BJ (cell line): ENCODE results near the gene TBCEL. TPM values are rescaled to one million over a fixed set of nuclear protein-coding genes. Genes with fewer than 3 reads are reported as not detected.

Experiments
- CTCF ChIA-PET: fragments of 350-600 bp; formaldehyde crosslinking; extraction: SDS; loops from one replicate; lab custom pipeline; 2021; ENCODE audit warnings: antibody characterized with exemption, inconsistent platforms; lab: Yijun Ruan, JAX
- POLR2A ChIA-PET: fragments of 300-600 bp; sonication (Branson Sonifier 250); formaldehyde crosslinking; extraction: SDS; loops from one replicate; lab custom pipeline; 2021; ENCODE audit warnings: antibody characterized with exemption; lab: Charles Lee
- DNase-seq: peaks from one replicate; pipeline ENCODE4 v3.0.0-alpha.2; 2011; ENCODE audit warnings: low read depth
- H3K27me3 ChIP-seq: 2 replicates; pipeline ENCODE4 v1.6.0; 2011; ENCODE audit warnings: low read length; ENCODE audit not compliant: control insufficient read depth, insufficient read depth
- H3K36me3 ChIP-seq: 2 replicates; pipeline ENCODE4 v1.5.1; 2011; ENCODE audit warnings: low read length; ENCODE audit not compliant: control insufficient read depth, insufficient read depth
- H3K4me3 ChIP-seq: 2 replicates; pipeline ENCODE4 v1.5.1; 2011; ENCODE audit warnings: low read depth, mild to moderate bottlenecking, control low read depth, low read length
- polyA minus RNA-seq: library from RNA; depleted of rRNA, polyadenylated mRNA; stranded (reverse); fragments of >200 nt; gene quantifications from 2 replicates; pipeline ENCODE4 v1.2.3, GENCODE V29; 2011; rRNA and poly(A)+ RNA removed
- polyA plus RNA-seq: library from polyadenylated mRNA; depleted of rRNA; stranded (reverse); fragments of >200 nt; gene quantifications from 2 replicates; pipeline ENCODE4 v1.2.3, GENCODE V29; 2011; rRNA removed
- TF ChIP-seq, protein P1 (sequence below): IDR thresholded peaks from 2 replicates; pipeline ENCODE4 v1.5.1; 2011; ENCODE audit warnings: low read depth, mild to moderate bottlenecking, control low read depth, inconsistent platforms, low read length, moderate library complexity; ENCODE audit not compliant: insufficient read depth

Gene TBCEL, protein sequence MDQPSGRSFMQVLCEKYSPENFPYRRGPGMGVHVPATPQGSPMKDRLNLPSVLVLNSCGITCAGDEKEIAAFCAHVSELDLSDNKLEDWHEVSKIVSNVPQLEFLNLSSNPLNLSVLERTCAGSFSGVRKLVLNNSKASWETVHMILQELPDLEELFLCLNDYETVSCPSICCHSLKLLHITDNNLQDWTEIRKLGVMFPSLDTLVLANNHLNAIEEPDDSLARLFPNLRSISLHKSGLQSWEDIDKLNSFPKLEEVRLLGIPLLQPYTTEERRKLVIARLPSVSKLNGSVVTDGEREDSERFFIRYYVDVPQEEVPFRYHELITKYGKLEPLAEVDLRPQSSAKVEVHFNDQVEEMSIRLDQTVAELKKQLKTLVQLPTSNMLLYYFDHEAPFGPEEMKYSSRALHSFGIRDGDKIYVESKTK
- polyA plus RNA-seq (8.6 and 21.0 TPM in 2 replicates), polyA minus RNA-seq (13.9 and 15.8 TPM in 2 replicates)

DNA sequence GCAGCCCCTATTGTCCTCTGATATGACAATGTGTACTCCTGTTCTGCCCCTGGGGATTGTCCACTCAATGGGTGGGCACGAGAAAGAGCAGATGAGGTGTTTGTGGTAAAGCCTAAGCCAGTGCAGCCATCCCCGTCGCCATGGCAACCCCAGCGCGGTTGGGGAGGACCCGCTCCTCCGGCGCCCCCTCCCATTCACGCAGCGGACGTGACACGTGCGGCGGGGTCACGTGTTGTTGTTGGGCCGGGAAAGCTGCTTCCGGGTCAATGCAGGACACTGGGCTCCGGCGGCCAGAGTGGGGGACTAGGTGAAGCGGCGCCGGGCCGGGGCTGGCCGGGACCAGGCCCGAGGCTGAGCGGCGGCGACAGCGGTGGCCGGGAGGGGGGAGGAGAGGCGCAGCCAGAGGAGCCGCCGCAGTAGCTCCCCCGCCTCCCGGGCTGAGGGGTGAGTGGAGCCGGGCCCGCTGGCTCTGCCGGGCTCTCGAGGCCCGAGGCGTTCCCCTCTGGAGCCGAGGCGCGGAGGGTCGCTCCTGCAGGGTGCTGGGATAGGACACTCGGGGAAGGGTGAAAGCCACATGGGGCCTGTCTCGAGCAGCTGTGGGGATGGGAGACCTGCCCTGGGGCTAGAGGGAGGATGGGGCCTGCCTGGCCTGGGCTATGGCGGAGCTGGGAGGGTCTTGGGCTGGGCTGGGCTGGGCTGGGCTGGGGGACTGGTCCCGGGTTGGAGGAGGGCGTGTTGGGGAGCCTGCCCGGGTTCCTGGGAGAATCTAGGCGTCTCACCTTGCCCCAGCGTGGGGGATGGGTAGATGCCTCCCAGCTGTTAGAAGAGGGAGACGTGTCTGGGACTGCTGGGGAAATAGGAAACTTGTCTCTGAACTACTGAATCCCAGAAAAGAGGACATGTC, at the start of gene TBCEL:
TSS of gene TBCEL (plus strand) at position 255 of the 904 bp plus-strand sequence. CDS start 21,589 bp downstream, outside the sequence.
- H3K4me3 ChIP-seq = peak within 1 kb of the TSS; percentile 90
- CTCF ChIA-PET = interaction anchor here (0.7 to 1.0 kb wide), 2 partner anchors 69 to 72 kb away, joined by 3 read pairs; no protein-coding TSS in a partner anchor
- POLR2A ChIA-PET = interaction anchor here (0.6 kb wide), 1 partner anchor 688 kb away, joined by 3 read pairs; the partner anchor contains the start of gene ARHGEF12
- no peaks in the 10 kb centered on the region for H3K36me3 ChIP-seq
- peak; percentile 13 for DNase-seq
- H3K27me3 ChIP-seq = no peaks in the 10 kb centered on the region
- TF ChIP-seq, protein P1, sequence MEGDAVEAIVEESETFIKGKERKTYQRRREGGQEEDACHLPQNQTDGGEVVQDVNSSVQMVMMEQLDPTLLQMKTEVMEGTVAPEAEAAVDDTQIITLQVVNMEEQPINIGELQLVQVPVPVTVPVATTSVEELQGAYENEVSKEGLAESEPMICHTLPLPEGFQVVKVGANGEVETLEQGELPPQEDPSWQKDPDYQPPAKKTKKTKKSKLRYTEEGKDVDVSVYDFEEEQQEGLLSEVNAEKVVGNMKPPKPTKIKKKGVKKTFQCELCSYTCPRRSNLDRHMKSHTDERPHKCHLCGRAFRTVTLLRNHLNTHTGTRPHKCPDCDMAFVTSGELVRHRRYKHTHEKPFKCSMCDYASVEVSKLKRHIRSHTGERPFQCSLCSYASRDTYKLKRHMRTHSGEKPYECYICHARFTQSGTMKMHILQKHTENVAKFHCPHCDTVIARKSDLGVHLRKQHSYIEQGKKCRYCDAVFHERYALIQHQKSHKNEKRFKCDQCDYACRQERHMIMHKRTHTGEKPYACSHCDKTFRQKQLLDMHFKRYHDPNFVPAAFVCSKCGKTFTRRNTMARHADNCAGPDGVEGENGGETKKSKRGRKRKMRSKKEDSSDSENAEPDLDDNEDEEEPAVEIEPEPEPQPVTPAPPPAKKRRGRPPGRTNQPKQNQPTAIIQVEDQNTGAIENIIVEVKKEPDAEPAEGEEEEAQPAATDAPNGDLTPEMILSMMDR = no peak

GRCh38 chr11:120974466-120974865, 49.4 kb upstream of the TBCEL start:
- ChIA-PET POLR2A (no interaction called here), CTCF (no interaction called here)
- Histone ChIP-seq H3K36me3 (no peaks in the 10 kb centered on the region), H3K4me3 (no peak overlapping the region), H3K27me3 (no peaks in the 10 kb centered on the region)
- TF ChIP-seq, protein P1 = no peak
- no peak for DNase-seq

- TF ChIP-seq, protein P1 = no peak
- Histone ChIP-seq H3K27me3 (no peaks in the 10 kb centered on the region), H3K4me3 (no peak overlapping the region), H3K36me3 (no peaks in the 10 kb centered on the region)
- CTCF ChIA-PET = no interaction called here
- no peak for DNase-seq
- POLR2A ChIA-PET = no interaction called here
Measured at GRCh38 chr11:120974965-120975364, 48.9 kb upstream of the TBCEL start.

DNA sequence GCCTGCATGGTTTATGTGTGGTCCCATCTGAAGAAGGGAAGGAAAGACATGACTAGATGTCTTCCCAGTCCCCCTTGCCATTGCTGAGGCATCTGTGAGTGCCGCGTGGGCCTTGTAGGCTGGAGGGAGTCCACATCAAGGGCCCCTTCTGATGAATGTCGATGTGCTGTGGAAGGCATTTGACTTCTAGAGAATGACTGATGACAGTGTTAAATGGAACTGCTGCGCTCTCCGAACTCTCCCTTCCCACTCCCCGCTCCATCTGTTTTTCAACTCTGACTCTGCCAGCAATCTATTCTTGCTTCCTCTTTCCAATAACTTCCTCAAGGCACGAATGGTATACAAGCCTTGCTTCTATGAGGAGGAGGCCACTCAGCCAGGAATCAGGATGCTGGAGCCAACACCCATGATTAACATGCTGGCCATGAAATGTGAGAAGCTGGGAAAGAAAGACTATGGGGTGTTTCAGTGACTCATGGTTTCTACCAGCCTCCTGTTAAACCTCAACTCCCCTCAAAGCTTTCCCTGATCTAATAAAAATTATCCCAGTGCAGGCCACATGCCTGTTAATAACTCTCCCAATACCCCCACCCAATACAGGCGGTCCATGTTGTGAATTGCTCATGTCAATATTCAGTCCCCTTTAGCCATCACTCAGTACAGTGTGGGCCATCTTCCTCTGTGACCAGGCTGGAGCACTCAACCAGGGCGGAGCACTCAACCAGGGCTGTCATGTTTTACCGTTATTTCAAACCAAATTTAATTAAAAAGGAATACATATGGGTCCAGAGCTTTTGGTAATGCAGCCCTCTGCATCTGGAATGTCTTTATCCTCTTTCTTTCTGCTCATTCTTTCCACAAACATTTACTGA, 46.4 kb upstream of the TBCEL start:
- CTCF ChIA-PET = interaction anchor here (1.4 to 2.2 kb wide), 2 partner anchors 8 to 12 kb away, joined by 5 read pairs; no protein-coding TSS in a partner anchor
- TF ChIP-seq, protein P1 = no peak
- H3K4me3 ChIP-seq = no peak overlapping the region
- H3K36me3 ChIP-seq = no peaks in the 10 kb centered on the region
- H3K27me3 ChIP-seq = no peaks in the 10 kb centered on the region; the same call in 1 of the 2 replicates
- POLR2A ChIA-PET = no interaction called here
- DNase-seq = no peak
